Activated T-cell treated with anti-CD3 and anti-CD28 coated beads, Interleukin-2, amount 50 U/mL, for 72 hours (primary cell): ENCODE data around the gene PRICKLE2. TPM values are rescaled to one million over a fixed set of nuclear protein-coding genes. Genes with fewer than 3 reads are reported as not detected.

Experiments used
- ATAC-seq, 2 donors: fragments of 150-1000 bp; cut with Tn5 transposase; replicated peaks in 1 of 2; 2 replicates each; pipeline ENCODE4 v1.10.0; 2021; ENCODE audit warnings: moderate library complexity in 2 of 2, mild to moderate bottlenecking in 1 of 2
- DNase-seq, 2 donors: peaks; one replicate each; pipeline ENCODE4 v3.0.0; 2021 to 2022; ENCODE audit warnings: mixed read lengths in 1 of 2
- H3K27ac Mint-ChIP-seq: one replicate; pipeline ENCODE4 v1.8.0; 2022; ENCODE audit warnings: mild to moderate bottlenecking, moderate library complexity, mixed read lengths
- H3K27me3 Mint-ChIP-seq: one replicate; pipeline ENCODE4 v1.8.0; 2022; ENCODE audit warnings: low read depth, mixed read lengths
- H3K36me3 Mint-ChIP-seq, 2 donors: one replicate each; pipeline ENCODE4 v1.8.0; 2022; ENCODE audit warnings: mixed read lengths in 2 of 2, mild to moderate bottlenecking in 1 of 2; ENCODE audit not compliant: insufficient read depth in 2 of 2
- H3K4me1 Mint-ChIP-seq: one replicate; pipeline ENCODE4 v1.8.0; 2022; ENCODE audit warnings: low read depth, mixed read lengths
- H3K4me3 Mint-ChIP-seq, 2 donors: one replicate each; pipeline ENCODE4 v1.8.0; 2022; ENCODE audit warnings: mild to moderate bottlenecking in 2 of 2, mixed read lengths in 2 of 2, moderate library complexity in 2 of 2
- H3K9me3 Mint-ChIP-seq, 2 donors: one replicate each; pipeline ENCODE4 v1.8.0; 2022; ENCODE audit warnings: mixed read lengths in 2 of 2
- total RNA-seq, 2 donors: library from RNA; stranded (reverse); gene quantifications; one replicate each; pipeline ENCODE4 v1.2.3, GENCODE V29; 2022

Gene PRICKLE2
- total RNA-seq, 2 donors from 2014 or later: 0.09 to 0.17 TPM

DNA sequence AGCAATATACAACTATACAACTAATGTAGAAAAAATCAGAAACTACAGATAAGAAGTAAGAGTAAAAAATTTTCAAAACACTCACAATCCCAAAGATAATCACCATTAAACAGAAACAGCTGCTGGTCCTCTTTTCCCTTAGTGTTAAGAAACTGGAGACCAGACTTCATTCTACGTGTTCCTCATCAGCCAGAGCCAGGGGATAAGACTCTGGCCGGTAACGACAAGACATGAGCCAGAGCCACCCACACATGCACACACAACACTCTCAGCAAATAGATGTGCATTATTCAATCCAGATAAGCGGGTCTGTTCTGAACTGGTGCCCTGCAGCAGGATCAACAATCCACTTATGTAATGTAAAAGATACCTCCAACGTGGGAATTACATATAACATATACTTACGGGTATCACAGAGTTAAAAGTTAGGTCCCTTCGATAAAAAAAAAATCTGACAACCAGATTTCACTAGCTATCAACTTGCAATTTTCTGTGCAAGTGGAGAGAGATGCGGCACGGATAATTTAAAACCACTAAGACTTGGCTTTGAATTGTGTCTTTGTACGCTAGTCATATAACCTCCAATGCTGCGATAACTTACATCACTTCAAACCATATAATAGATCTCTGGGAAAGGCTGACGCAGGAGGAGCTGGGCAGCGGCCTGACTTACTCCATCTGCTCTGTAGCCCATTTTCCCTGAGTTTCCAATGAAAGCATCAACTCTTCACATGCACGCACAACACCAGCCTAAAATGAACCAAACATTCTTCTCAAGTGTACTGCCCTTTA is 17.8 kb downstream of the PRICKLE2 start:
- H3K9me3 Mint-ChIP-seq: peaks cover 3 to 6% of the 10 kb centered on the region in 2 donors

DNA sequence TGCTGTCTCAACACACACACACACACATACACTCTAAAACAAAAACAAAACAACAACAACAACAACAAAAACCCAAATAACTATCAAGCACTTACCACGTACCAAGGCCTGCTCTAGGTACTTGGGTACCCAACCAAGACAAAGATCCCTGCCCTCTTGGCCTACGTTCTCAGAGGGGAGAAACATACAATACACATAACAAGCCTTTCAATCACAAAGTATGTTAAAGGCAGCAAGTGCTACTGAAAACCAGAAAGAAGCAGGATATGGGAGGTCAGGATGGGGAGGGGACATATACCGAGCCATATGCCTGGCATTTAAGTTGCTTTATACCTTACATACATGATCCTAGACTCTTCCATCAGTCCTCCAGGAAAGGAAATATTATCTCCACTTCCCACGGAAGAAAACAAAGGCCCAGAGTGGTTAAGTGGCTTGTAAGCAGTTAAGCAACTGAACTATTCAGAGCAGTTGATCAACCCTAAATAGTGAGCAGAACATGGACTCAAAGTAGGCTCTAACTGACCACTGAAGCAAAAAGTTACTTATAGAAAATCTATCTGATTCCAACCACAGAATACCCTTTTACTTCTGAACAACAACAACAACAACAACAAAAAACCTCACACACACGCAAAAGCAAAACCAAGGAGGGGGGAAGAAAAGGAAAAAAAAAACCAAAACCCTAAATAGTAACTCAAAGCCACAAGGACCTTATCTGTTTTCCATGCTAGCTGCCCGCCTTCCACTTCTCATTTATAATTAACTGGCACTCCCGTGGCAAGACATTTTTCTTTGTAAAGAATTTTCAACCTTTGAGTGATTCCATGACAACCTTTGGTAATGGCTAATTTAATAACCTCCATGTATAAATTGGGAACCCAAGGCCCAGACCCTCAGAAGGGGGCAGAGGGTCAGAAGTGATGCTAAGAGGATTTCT is 21.0 kb downstream of the PRICKLE2 start:
- no peak for ATAC-seq
- Mint-ChIP-seq H3K4me3 (no peak overlapping the region), H3K27ac (no peak overlapping the region), H3K4me1 (no peaks in the 10 kb centered on the region), H3K9me3 (peaks cover 2 to 5% of the 10 kb centered on the region in 2 donors), H3K27me3 (peaks cover 12% of the 10 kb centered on the region), H3K36me3 (peaks cover 0 to 3% of the 10 kb centered on the region in 2 donors)
- no peak for DNase-seq

More for the DNA sequence above, 17.8 kb downstream of the PRICKLE2 start:
- Mint-ChIP-seq H3K27ac (no peak overlapping the region), H3K4me3 (no peak overlapping the region), H3K36me3 (peaks cover 0 to 3% of the 10 kb centered on the region in 2 donors), H3K4me1 (no peaks in the 10 kb centered on the region), H3K27me3 (peaks cover 12% of the 10 kb centered on the region)
- ATAC-seq (no peak), DNase-seq (no peak)

DNA sequence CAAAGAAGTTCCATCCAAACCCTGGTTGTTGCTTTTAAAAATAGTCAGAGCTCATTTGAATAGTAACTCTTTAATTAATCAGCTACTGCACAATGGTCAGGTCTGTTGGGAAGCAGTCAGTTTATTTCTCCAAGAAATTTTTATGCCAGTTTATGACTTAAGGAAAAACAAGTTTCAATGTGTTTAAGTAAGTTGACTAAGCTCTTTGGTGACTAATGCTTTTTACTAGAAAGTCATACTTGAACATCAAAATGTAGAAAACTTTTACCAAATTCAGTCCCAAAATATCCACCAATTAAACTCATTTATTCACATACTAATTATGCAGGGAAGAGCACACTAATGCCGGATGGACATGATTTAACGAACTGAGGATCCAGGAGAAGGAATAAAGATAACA is 22.1 kb downstream of the PRICKLE2 start:
- no peak overlapping the region for H3K27ac Mint-ChIP-seq
- peaks cover 0 to 3% of the 10 kb centered on the region in 2 donors for H3K36me3 Mint-ChIP-seq

DNA sequence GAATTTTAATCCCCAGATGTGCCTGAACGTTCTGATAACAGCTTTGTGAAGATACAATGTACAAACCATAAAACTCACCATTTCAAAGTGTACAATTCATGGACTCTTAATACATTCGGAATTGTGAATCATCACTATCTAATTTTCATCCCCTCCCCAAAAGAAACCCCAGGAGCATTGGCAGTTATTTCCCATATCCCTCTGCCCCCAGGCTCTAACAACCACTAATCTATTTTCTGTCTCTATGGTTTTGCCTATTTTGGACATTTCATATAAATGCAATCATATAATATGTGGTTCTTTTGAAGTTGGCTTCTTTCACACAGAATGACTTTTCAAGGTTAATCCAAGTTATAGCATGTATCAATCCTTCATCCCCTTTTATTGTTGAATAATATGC is 25.3 kb downstream of the PRICKLE2 start:
- no peak for DNase-seq

More for the DNA sequence above, 22.1 kb downstream of the PRICKLE2 start:
- peaks cover 12% of the 10 kb centered on the region for H3K27me3 Mint-ChIP-seq
- H3K9me3 Mint-ChIP-seq: peaks cover 5% of the 10 kb centered on the region in 2 donors
- no peaks in the 10 kb centered on the region for H3K4me1 Mint-ChIP-seq
- DNase-seq: no peak
- no peak overlapping the region for H3K4me3 Mint-ChIP-seq
- ATAC-seq: no peak

DNA sequence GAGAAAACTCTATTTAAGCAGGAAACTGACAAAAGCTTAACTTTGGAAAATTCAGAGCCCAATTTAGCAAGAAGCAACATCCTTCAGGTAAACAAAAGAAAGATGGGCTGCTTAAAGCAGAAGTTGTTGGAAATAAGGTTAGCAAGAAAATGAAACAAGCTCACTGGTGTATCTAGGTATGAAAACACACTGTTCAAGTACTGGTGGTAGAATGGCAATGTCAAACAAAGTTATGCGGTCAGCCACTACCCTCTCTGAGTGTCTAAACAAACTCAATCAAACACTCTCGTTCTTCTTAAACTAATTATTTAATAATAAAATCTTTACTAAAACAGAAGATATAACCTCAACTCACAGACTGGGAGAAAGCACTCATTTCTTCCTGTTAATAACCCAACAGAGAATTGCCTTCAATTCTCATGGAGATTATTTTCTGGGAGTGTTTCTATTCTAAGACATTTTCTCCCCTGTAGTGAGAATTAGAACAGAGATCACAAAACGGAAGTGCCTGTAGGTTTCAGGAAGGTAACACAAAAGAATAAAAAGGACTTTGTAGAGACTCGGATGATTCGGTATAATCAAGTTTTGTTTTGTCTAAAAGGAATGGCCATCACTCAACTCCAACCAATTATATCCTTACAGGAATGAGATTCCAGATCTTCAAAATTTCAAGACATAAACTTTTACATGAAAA is 28.9 kb downstream of the PRICKLE2 start:
- no peaks in the 10 kb centered on the region for H3K4me1 Mint-ChIP-seq
- peaks cover 2 to 10% of the 10 kb centered on the region in 2 donors for H3K9me3 Mint-ChIP-seq
- no peaks in the 10 kb centered on the region for H3K36me3 Mint-ChIP-seq
- H3K4me3 Mint-ChIP-seq: no peak overlapping the region
- no peak overlapping the region for H3K27ac Mint-ChIP-seq
- ATAC-seq: no peak
- H3K27me3 Mint-ChIP-seq: peaks cover under 1% of the 10 kb centered on the region
- no peak for DNase-seq

More for the DNA sequence above, 25.3 kb downstream of the PRICKLE2 start:
- peaks cover 0 to 3% of the 10 kb centered on the region in 2 donors for H3K36me3 Mint-ChIP-seq
- H3K4me3 Mint-ChIP-seq: no peak overlapping the region
- no peak for ATAC-seq
- no peaks in the 10 kb centered on the region for H3K4me1 Mint-ChIP-seq
- no peak overlapping the region for H3K27ac Mint-ChIP-seq
- peaks cover 12% of the 10 kb centered on the region for H3K27me3 Mint-ChIP-seq
- H3K9me3 Mint-ChIP-seq: peaks cover 5 to 6% of the 10 kb centered on the region in 2 donors

DNA sequence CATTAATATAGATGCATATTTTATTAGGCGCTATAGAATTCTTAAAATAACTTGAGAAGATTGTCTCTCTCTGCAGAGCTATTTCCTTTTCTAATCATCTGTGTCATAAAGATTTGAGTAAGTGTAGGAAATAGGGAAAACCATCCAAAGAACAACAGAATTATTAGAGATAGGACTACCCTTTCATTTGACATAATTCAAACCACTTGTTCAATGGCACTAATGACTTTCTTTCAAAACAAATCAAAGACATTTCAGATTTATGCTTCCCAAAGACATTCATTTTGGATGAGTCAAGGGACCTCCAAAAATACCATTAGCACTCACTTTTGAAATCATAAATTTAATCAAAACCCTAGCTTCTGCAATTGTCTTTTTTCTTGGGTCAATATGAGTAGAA is 29.5 kb downstream of the PRICKLE2 start:
- Mint-ChIP-seq H3K36me3 (no peaks in the 10 kb centered on the region), H3K27me3 (peaks cover 5% of the 10 kb centered on the region), H3K4me1 (no peaks in the 10 kb centered on the region), H3K27ac (no peak overlapping the region), H3K9me3 (peaks cover 2 to 11% of the 10 kb centered on the region in 2 donors), H3K4me3 (no peak overlapping the region)
- no peak for DNase-seq
- no peak for ATAC-seq

DNA sequence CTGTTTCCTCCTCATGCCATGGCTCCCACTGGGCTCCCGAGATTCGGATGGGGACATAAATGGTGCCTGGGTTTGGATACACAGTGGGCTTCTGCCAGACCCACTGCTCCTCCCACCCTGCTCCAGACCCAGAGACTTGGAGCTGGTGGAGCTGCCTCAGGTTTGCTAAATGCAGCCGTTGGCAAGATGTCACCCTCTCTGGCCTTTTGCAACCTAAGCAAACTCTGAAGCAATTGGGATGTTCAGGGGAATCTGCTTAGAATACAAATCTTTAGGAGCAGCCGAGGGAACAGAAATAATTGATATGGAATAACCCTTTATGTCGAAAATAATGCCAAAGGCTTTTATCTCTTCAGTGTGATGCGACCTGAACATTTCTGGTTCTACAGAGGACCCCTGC is 33.4 kb downstream of the PRICKLE2 start:
- Mint-ChIP-seq H3K4me1 (no peaks in the 10 kb centered on the region), H3K9me3 (peaks cover 2 to 7% of the 10 kb centered on the region in 2 donors), H3K27me3 (peaks cover 5% of the 10 kb centered on the region), H3K4me3 (no peak overlapping the region), H3K36me3 (no peaks in the 10 kb centered on the region), H3K27ac (no peak overlapping the region)
- ATAC-seq: no peak
- DNase-seq: no peak

DNA sequence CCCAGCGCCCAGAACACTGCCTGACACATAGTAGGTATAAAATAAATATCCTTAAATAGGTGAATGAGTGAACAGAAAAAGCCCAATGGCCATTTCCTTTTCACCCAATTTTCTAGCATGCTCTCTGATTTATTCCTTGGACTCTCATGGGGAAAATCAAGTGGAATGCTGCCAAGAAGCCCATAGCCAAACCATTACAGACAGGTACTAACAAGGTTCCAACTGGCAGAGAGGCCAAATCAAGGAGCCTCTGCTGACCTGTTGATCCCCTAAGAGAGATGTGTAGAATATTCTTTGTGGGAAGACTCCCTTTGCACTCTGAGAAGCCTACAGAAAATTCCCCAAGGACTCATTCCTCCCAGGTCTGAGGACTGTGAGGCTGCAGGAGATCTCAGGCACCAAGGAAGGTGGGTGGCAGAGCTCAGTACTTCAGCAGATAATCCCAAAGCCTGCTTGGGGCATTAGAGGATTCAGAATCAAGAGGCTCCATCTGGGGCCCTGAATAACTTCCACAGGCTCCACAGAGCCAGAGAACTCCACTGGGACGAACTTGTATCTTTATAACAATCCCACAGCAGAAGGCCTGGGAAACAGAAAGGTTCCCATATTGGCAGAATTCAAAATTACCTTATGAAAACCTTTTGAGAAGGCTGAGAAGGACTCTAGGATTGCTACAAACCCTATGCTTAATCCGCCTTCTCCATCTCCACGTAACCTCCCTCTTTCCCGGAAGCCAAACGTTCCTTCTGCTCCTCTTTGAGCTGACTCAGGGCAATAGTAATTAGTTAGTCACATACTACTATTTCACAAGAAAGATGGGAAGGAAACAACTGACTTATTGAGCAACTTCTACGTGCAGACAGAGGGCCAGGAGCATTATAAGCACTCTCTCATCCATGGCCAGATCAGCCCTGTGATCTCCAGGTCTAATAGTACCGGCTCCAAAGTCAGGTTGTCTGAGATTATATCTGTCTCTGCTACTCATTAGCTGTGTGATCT is 34.5 kb downstream of the PRICKLE2 start:
- ATAC-seq (no peak), DNase-seq (no peak)
- peaks cover 2 to 7% of the 10 kb centered on the region in 2 donors for H3K9me3 Mint-ChIP-seq
- no peak overlapping the region for H3K4me3 Mint-ChIP-seq
- H3K4me1 Mint-ChIP-seq: no peaks in the 10 kb centered on the region
- no peaks in the 10 kb centered on the region for H3K36me3 Mint-ChIP-seq
- H3K27me3 Mint-ChIP-seq: peaks cover 12% of the 10 kb centered on the region
- no peak overlapping the region for H3K27ac Mint-ChIP-seq

DNA sequence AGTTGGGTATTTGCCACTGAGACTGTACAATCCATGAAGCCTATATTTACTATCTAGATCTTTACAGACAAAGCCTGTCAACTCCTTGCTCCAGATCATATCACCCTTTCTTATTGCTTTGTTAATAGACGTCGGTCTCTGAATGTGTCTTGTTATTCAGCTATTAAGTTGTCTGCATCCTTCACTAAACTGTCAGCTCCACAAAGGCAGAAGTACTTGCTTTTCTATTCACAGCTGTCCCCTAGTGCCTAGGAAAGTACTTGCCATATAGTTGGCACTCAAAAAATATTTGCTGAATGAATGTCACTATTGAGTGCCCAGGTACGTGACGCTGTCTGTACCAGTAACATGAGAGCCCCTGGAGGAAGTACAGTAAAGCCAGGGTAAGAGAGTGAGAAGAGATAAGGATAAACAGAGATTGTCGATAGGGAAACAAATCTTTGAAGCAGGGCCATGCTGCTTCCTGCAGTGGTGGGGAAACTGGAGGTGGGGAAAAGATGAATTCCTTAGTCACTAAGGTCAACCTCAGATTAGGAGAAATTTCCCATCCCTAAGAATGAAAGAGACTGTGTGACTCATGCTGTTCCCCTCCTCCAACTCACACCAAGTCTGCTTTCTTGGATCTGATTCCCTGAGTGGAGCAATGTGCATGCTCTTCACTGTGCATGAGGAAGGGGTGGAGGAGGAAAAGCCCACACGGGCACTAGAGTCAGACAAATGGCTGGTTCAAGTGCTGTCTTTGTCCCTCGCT is 36.3 kb downstream of the PRICKLE2 start:
- Mint-ChIP-seq H3K36me3 (no peaks in the 10 kb centered on the region), H3K9me3 (peaks cover 2 to 7% of the 10 kb centered on the region in 2 donors), H3K4me3 (no peak overlapping the region), H3K27ac (no peak overlapping the region), H3K4me1 (no peaks in the 10 kb centered on the region), H3K27me3 (peaks cover 12% of the 10 kb centered on the region)
- no peak for DNase-seq
- no peak for ATAC-seq

DNA sequence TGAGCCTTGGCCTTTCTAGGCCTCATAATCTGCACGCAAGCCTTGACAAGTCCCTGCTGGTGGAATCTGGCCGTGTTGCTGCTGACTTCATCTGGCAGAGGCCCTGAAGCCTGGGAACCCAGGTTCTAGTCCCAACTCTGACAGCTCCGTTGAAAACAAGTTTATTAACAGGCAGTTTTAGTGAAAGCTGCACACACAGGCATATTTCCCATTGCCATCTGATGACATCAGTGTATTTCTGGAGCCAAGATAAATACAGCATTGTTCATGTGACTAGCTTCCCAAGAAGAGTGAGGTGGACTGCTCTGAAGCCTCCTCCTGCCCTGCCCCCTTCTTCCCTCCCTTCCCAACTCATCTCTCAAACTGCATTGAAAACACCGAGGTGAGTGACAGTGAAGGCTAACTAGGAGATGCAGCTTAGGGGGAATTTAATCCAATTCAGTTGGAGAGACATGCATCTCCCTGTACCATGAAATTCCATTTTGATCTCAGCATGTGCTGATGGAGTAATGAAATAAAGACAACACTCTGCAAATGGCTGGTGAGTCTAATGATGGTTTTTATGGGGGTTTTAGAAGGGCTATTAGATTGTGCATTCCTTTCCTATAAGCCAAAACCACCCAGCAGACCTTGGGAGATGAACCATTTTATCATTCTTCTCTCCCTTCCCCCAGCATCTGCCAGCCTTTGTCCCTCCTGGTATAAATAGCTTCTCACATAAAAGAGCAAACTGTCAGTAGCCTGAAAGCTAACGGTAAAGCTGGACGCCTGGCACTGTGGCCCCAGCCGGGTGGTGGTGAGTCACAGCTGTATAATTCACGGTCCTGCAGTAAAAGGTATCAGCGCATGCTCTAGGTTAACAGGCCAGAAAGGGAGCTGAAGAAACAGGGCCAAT is 38.0 kb downstream of the PRICKLE2 start:
- Mint-ChIP-seq H3K4me3 (no peak overlapping the region), H3K27me3 (peaks cover 12% of the 10 kb centered on the region), H3K4me1 (no peaks in the 10 kb centered on the region), H3K9me3 (peaks cover 0 to 3% of the 10 kb centered on the region in 2 donors), H3K27ac (no peak overlapping the region), H3K36me3 (no peaks in the 10 kb centered on the region)
- DNase-seq (no peak), ATAC-seq (no peak)

DNA sequence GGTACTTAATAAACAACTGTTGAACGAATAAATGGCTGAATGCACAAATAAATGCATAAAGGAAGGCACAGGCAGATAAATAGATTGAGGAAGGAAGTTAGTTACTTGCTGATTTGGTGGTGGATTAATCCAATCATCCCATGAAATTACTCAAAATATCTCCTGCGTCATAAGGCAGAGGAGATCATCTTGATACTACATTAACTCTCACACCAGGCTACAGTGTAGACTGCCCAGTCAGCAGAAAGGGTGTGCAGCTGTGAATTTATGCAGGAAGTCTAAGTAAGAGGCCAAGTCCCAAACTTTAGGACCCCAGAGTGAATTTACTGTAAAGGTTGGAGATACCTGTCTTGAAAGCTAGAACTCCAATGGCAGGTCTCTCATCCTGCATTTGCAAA is 38.6 kb downstream of the PRICKLE2 start:
- Mint-ChIP-seq H3K36me3 (no peaks in the 10 kb centered on the region), H3K27ac (no peak overlapping the region), H3K4me3 (no peak overlapping the region), H3K9me3 (peaks cover 0 to 3% of the 10 kb centered on the region in 2 donors), H3K27me3 (peaks cover 14% of the 10 kb centered on the region), H3K4me1 (no peaks in the 10 kb centered on the region)
- no peak for DNase-seq
- no peak for ATAC-seq
